PC-3 (cell line): ENCODE data around the gene IL11. TPM values are rescaled to one million over a fixed set of nuclear protein-coding genes. Genes with fewer than 3 reads are reported as not detected.

ENCODE experiments used
- ATAC-seq: fragments of 200-7000 bp; cut with Tn5 transposase; 2 replicates; pipeline ENCODE4 v1.9.1; 2020; ENCODE audit warnings: mild to moderate bottlenecking, moderate library complexity
- Bru-seq: library from RNA; stranded (reverse); fragments of 400-500 nt; gene quantifications from one replicate; lab custom pipeline; 2021; lab: Mats Ljungman, UMichigan
- BruChase-seq, 2 experiments: library from RNA; stranded (reverse); fragments of 400-500 nt; gene quantifications; one replicate each; lab custom pipeline; 2021; lab: Mats Ljungman, UMichigan
- BruUV-seq: library from RNA; stranded (reverse); fragments of 400-500 nt; replicated peaks from 2 replicates; lab custom pipeline; 2021; lab: Mats Ljungman, UMichigan
- CTCF ChIA-PET: fragments of 300-600 bp; sonication (Branson Sonifier 250); formaldehyde crosslinking; loops from one replicate; lab custom pipeline; 2022; ENCODE audit warnings: antibody characterized with exemption; lab: Charles Lee
- POLR2A ChIA-PET: fragments of 300-600 bp; sonication (Branson Sonifier 250); formaldehyde crosslinking; loops from one replicate; lab custom pipeline; 2022; ENCODE audit warnings: antibody characterized with exemption; ENCODE audit not compliant: unreplicated experiment; lab: Charles Lee
- DNase-seq: peaks from one replicate; pipeline ENCODE4 v3.0.0-alpha.2; 2015
- H2AFZ ChIP-seq: fragments of 300-600 bp; sonication (generic); 2 replicates; pipeline ENCODE4 v1.6.0; 2016; ENCODE audit warnings: antibody characterized with exemption, low read length
- H3F3A ChIP-seq: fragments of 300-600 bp; sonication (generic); one replicate; pipeline ENCODE4 v1.6.0; 2017; ENCODE audit warnings: antibody characterized with exemption, low read length, control low read depth, mild to moderate bottlenecking; ENCODE audit not compliant: unreplicated experiment
- H3K27ac ChIP-seq: fragments of 300-600 bp; sonication (generic); 2 replicates; pipeline ENCODE4 v1.5.1; 2016; ENCODE audit warnings: mild to moderate bottlenecking, low read length
- H3K27me3 ChIP-seq: fragments of 300-600 bp; sonication (generic); 2 replicates; pipeline ENCODE4 v1.6.1; 2016; ENCODE audit warnings: low read length, mixed read lengths
- H3K36me3 ChIP-seq: fragments of 300-600 bp; sonication (generic); 2 replicates; pipeline ENCODE4 v1.6.1; 2016; ENCODE audit warnings: low read depth, mixed run types, low read length, mixed read lengths
- H3K4me1 ChIP-seq: fragments of 300-600 bp; sonication (generic); 2 replicates; pipeline ENCODE4 v1.5.1; 2016; ENCODE audit warnings: low read length; ENCODE audit not compliant: insufficient read depth
- H3K4me2 ChIP-seq: fragments of 300-600 bp; sonication (generic); 2 replicates; pipeline ENCODE4 v1.6.0; 2016; ENCODE audit warnings: low read length
- H3K4me3 ChIP-seq: fragments of 300-600 bp; sonication (generic); 2 replicates; pipeline ENCODE4 v1.5.1; 2016; ENCODE audit warnings: mild to moderate bottlenecking, low read length, mixed read lengths
- H3K79me2 ChIP-seq: fragments of 300-600 bp; sonication (generic); 2 replicates; pipeline ENCODE4 v1.6.1; 2017; ENCODE audit warnings: low read length, mixed read lengths
- H3K9ac ChIP-seq: fragments of 300-600 bp; sonication (generic); 2 replicates; pipeline ENCODE4 v1.6.0; 2016; ENCODE audit warnings: mild to moderate bottlenecking, low read length
- H3K9me2 ChIP-seq: fragments of 300-600 bp; sonication (generic); replicated peaks from 2 replicates; pipeline ENCODE4 v1.6.1; 2016; ENCODE audit warnings: mixed run types, low read length, mixed read lengths
- H3K9me3 ChIP-seq: fragments of 300-600 bp; sonication (generic); 2 replicates; pipeline ENCODE4 v1.6.1; 2016; ENCODE audit warnings: low read length, mixed read lengths
- H4K20me1 ChIP-seq: fragments of 300-600 bp; sonication (generic); 2 replicates; pipeline ENCODE4 v1.6.1; 2016; ENCODE audit warnings: low read length, mixed read lengths
- CTCF ChIP-seq: fragments of 300-600 bp; sonication (generic); conservative IDR thresholded peaks from 2 replicates; pipeline ENCODE4 v1.5.1; 2017; ENCODE audit warnings: antibody characterized with exemption, low read depth, mild to moderate bottlenecking, low read length
- EZH2 ChIP-seq: fragments of 300-600 bp; sonication (generic); IDR thresholded peaks from one replicate; pipeline ENCODE4 v1.6.1; 2017; ENCODE audit warnings: antibody characterized with exemption, mild to moderate bottlenecking, low read length; ENCODE audit not compliant: unreplicated experiment
- EZH2phosphoT487 ChIP-seq: fragments of 300-600 bp; sonication (generic); IDR thresholded peaks from 2 replicates; pipeline ENCODE4 v1.6.1; 2018; ENCODE audit warnings: mild to moderate bottlenecking, antibody characterized with exemption, low read length, borderline replicate concordance
- intact Hi-C: fragments of 100-400 bp; cut with micrococcal nuclease; formaldehyde crosslinking; loops from 2 replicates; pipeline ENCODE4 v1.9.0; 2023
- long read RNA-seq: library from polyadenylated mRNA; unstranded; transcript quantifications from one replicate; pipeline ENCODE4 v2.0.0, GENCODE V29; 2021; ENCODE audit not compliant: unreplicated experiment
- total RNA-seq: library from RNA; depleted of rRNA; stranded (reverse); fragments of >200 nt; gene quantifications from 2 replicates; pipeline ENCODE4 v1.2.3, GENCODE V29; 2014; rRNA removed

The IL11 gene
- total RNA-seq (7.5 and 10.7 TPM in 2 replicates), Bru-seq, nascent RNA (percentile 41 among the genes with signal in this experiment), BruChase-seq, experiment 1, labeled RNA remaining after a 6-hour chase (percentile 65 among the genes with signal in this experiment), BruChase-seq, experiment 2, labeled RNA remaining after a 2-hour chase (percentile 48 among the genes with signal in this experiment)
- long read RNA-seq, partial matches to known transcripts = 4 of 5 reads
- long read RNA-seq, other reads (novel, unspliced or antisense) = 1 of 5 reads

GRCh38 chr19:55370305-55370988, at the start of gene IL11:
Gene IL11, minus strand, starts transcription at chr19:55370463. Its CDS starts 153 bp downstream, at chr19:55370310.
- Histone ChIP-seq H3F3A (peaks cover 5% of the 10 kb centered on the region), H3K9me3 (no peaks in the 10 kb centered on the region), H3K27ac (peak within 1 kb of the TSS; percentile 14; the same call in 1 of the 2 replicates), H3K9me2 (no peaks in the 10 kb centered on the region), H4K20me1 (no peaks in the 10 kb centered on the region), H3K36me3 (no peaks in the 10 kb centered on the region), H3K79me2 (no peaks in the 10 kb centered on the region), H3K4me1 (peaks cover 44% of the 10 kb centered on the region), H3K27me3 (no peaks in the 10 kb centered on the region), H2AFZ (peak within 1 kb of the TSS; percentile 66), H3K4me3 (peak within 1 kb of the TSS; percentile 77), H3K9ac (peak within 1 kb of the TSS; percentile 63), H3K4me2 (peak within 1 kb of the TSS; percentile 98)
- ChIA-PET POLR2A (no interaction called here), CTCF (no interaction called here)
- ATAC-seq (peak; percentile 45), DNase-seq (peak; percentile 63)
- TF ChIP-seq CTCF = no peak
- BruUV-seq = no TSS peak
- intact Hi-C loops = loop anchor here (5.0 kb wide), 1 partner anchor 68 kb away; no protein-coding TSS in a partner anchor

GRCh38 chr19:55419624-55420236, 49.5 kb upstream of the IL11 start:
- no peak overlapping the region for H3K4me3 ChIP-seq
- H3K27me3 ChIP-seq = peaks cover 9% of the 10 kb centered on the region; the same call in 1 of the 2 replicates
- CTCF ChIA-PET = no interaction called here
- H2AFZ ChIP-seq = no peak overlapping the region
- H3K36me3 ChIP-seq = no peaks in the 10 kb centered on the region
- H4K20me1 ChIP-seq = no peaks in the 10 kb centered on the region
- intact Hi-C loops = no loop called here
- no peaks in the 10 kb centered on the region for H3K4me1 ChIP-seq
- H3K9ac ChIP-seq = no peak overlapping the region
- H3K79me2 ChIP-seq = no peaks in the 10 kb centered on the region
- ATAC-seq (no peak), DNase-seq (no peak)
- no TSS peak for BruUV-seq
- H3K27ac ChIP-seq = no peak overlapping the region
- POLR2A ChIA-PET = no interaction called here
- no peaks in the 10 kb centered on the region for H3K9me2 ChIP-seq
- no peak for TF ChIP-seq CTCF
- TF ChIP-seq EZH2 = no peak
- TF ChIP-seq EZH2phosphoT487 = no peak
- no peaks in the 10 kb centered on the region for H3F3A ChIP-seq
- H3K4me2 ChIP-seq = no peak overlapping the region
- no peaks in the 10 kb centered on the region for H3K9me3 ChIP-seq
